K562 (cell line): ENCODE data around the gene TSPAN16. TPM values are rescaled to one million over a fixed set of nuclear protein-coding genes. Genes with fewer than 3 reads are reported as not detected.
A peak's percentile ranks its signal among the peaks of the same experiment; 100 is the strongest.

Experiments
- CEBPG ChIP-seq, 3 experiments: fragments of 200-800 bp in 1 of 3; sonication (Bioruptor generic) in 1 of 3; sonication (generic) in 1 of 3; formaldehyde crosslinking in 1 of 3; IDR thresholded peaks in 2 of 3; conservative IDR thresholded peaks in 1 of 3; 2 replicates each; pipeline versions ENCODE4 v1.6.1 to v1.8.0; 2016 to 2022; ENCODE audit warnings: missing compliant biosample characterization in 2 of 3, missing genetic modification characterization in 2 of 3, mild to moderate bottlenecking in 1 of 3, missing genetic modification reagents in 1 of 3
- HDAC2 ChIP-seq: fragments of 450-650 bp; IDR thresholded peaks from 2 replicates; pipeline ENCODE4 v1.6.1; 2016; ENCODE audit warnings: mild to moderate bottlenecking
- HDGF ChIP-seq: fragments of 450-650 bp; IDR thresholded peaks from 2 replicates; pipeline ENCODE4 v1.6.1; 2016
- HNRNPL ChIP-seq: fragments of 200-400 bp; formaldehyde crosslinking; IDR thresholded peaks from 2 replicates; pipeline ENCODE4 v1.6.1; 2017; ENCODE audit warnings: low read depth, mild to moderate bottlenecking, low read length
- KDM1A ChIP-seq, 2 experiments: fragments of 450-650 bp; IDR thresholded peaks; 2 replicates each; pipeline ENCODE4 v1.6.1; 2016; ENCODE audit warnings: mild to moderate bottlenecking in 2 of 2
- MCM3 ChIP-seq: fragments of 450-650 bp; IDR thresholded peaks from 2 replicates; pipeline ENCODE4 v1.6.1; 2016
- NRF1 ChIP-seq, 2 experiments: fragments of 450-650 bp; IDR thresholded peaks in 1 of 2; conservative IDR thresholded peaks in 1 of 2; 2 replicates each; pipeline ENCODE4 v1.6.1; 2014; ENCODE audit warnings: mild to moderate bottlenecking in 2 of 2
- PHF20 ChIP-seq: fragments of 450-650 bp; IDR thresholded peaks from 2 replicates; pipeline ENCODE4 v1.6.1; 2018; ENCODE audit not compliant: partially characterized antibody
- PTBP1 ChIP-seq: fragments of 200-400 bp; formaldehyde crosslinking; IDR thresholded peaks from 2 replicates; pipeline ENCODE4 v1.6.1; 2017; ENCODE audit warnings: low read depth, low read length
- RBM39 ChIP-seq: fragments of 200-400 bp; formaldehyde crosslinking; optimal IDR thresholded peaks from 2 replicates; pipeline ENCODE3; 2018; ENCODE audit warnings: low read depth, low read length
- RFX5 ChIP-seq: IDR thresholded peaks from 2 replicates; pipeline ENCODE4 v1.6.1; 2011; ENCODE audit warnings: low read depth, mild to moderate bottlenecking, improper control_type of control experiment, low read length
- SMARCE1 ChIP-seq: fragments of 450-650 bp; IDR thresholded peaks from 2 replicates; pipeline ENCODE4 v1.7.1; 2016; ENCODE audit warnings: mild to moderate bottlenecking
- TOE1 ChIP-seq, 2 experiments: fragments of 450-650 bp in 1 of 2; sonication (generic) in 1 of 2; formaldehyde crosslinking in 1 of 2; IDR thresholded peaks; 2 replicates each; pipeline versions ENCODE4 v1.7.1 to v1.8.0; 2016 to 2022; ENCODE audit warnings: borderline replicate concordance in 2 of 2, mild to moderate bottlenecking in 2 of 2, antibody characterized with exemption in 1 of 2, inconsistent platforms in 1 of 2, low read depth in 1 of 2, missing genetic modification reagents in 1 of 2, moderate library complexity in 1 of 2
- polyA plus RNA-seq, 8 experiments: library from polyadenylated mRNA; depleted of rRNA in 4 of 8; stranded (reverse) in 5 of 8; unstranded in 3 of 8; fragments of >200 nt; fragmentation: Nextera tagmentation in 2 of 8; fragmentation: Illumina TruSeq in 1 of 8; extraction: Ambion mirVana in 2 of 8; extraction: Trizol in 1 of 8; gene quantifications; 2 replicates each; pipeline versions ENCODE4 v1.2.1 to v1.2.3, GENCODE V29; 2011 to 2014; ENCODE audit warnings: inconsistent platforms in 1 of 8, missing spikeins in 1 of 8
- total RNA-seq, 7 experiments: library from RNA; depleted of rRNA in 6 of 7; stranded (reverse); fragments of >200 nt in 6 of 7; fragmentation: Illumina TruSeq in 2 of 7; extraction: Trizol in 2 of 7; gene quantifications; 2 replicates each; pipeline versions ENCODE4 v1.2.1 to v1.2.3, GENCODE V29; 2011 to 2021; ENCODE audit warnings: low replicate concordance in 1 of 7
- TF ChIP-seq, protein P1 (sequence below), 2 experiments: fragments of 450-650 bp in 1 of 2; sonication (generic) in 1 of 2; formaldehyde crosslinking in 1 of 2; IDR thresholded peaks; 2 replicates each; pipeline versions ENCODE4 v1.7.1 to v1.9.0; 2016 to 2022; ENCODE audit warnings: inconsistent platforms in 1 of 2, mild to moderate bottlenecking in 1 of 2, missing genetic modification reagents in 1 of 2
- TF ChIP-seq, protein P2 (sequence below): fragments of 450-650 bp; IDR thresholded peaks from 2 replicates; pipeline ENCODE4 v1.6.1; 2016; ENCODE audit warnings: missing biosample characterization, missing genetic modification characterization

The TSPAN16 gene
- total and polyA plus RNA-seq, 9 of the 15 experiments (the other 6 are each of a cell fraction or from before 2014, with no cell fraction given) = not detected

DNA sequence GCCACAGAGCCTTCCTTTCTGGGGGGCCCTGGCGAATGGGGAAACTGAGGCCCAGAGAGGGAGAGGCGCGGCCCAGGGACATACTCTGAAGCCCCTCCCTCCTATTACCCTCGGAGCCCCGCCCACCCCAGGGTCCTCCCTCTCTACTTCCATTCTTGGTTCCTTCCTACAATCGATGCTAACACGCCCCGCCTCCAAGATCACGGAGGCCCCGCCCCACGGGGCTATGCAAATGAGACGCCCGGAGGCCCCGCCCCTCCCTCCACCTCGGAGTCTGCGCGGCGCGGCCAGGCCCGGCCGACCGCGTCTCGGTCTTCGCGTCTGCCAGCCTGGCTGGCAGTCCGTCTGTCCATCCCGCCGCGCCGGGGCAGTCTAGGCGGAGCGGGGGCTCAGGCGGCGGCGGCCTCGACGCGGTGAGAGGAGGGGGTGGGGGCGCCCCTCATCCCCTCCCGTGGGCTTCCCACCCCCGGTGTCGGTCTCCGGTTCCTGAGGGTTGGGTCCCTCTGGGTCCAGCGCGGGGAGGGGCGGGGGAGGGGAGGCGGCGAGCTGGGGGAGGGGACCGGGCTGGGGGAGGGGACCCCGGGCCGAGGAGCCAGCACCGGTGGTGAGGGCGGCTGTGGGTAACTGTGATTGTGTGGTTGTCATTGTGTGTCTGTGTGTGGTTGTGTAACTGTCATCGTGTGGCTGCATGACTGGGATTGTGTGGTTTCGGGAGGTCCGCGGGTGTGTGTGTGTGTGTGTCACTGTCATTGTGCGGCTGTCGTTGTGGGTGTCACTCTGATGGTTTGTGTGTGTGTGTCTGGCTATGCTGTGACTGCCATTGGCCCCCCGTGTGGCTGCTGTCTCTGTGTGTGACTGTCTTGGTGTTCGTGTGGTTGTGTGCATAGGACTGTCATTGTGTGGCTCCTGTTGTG is 59.5 kb downstream of the TSPAN16 start, which contains the start of gene PLPPR2 (continued):
- TF ChIP-seq, protein P1, sequence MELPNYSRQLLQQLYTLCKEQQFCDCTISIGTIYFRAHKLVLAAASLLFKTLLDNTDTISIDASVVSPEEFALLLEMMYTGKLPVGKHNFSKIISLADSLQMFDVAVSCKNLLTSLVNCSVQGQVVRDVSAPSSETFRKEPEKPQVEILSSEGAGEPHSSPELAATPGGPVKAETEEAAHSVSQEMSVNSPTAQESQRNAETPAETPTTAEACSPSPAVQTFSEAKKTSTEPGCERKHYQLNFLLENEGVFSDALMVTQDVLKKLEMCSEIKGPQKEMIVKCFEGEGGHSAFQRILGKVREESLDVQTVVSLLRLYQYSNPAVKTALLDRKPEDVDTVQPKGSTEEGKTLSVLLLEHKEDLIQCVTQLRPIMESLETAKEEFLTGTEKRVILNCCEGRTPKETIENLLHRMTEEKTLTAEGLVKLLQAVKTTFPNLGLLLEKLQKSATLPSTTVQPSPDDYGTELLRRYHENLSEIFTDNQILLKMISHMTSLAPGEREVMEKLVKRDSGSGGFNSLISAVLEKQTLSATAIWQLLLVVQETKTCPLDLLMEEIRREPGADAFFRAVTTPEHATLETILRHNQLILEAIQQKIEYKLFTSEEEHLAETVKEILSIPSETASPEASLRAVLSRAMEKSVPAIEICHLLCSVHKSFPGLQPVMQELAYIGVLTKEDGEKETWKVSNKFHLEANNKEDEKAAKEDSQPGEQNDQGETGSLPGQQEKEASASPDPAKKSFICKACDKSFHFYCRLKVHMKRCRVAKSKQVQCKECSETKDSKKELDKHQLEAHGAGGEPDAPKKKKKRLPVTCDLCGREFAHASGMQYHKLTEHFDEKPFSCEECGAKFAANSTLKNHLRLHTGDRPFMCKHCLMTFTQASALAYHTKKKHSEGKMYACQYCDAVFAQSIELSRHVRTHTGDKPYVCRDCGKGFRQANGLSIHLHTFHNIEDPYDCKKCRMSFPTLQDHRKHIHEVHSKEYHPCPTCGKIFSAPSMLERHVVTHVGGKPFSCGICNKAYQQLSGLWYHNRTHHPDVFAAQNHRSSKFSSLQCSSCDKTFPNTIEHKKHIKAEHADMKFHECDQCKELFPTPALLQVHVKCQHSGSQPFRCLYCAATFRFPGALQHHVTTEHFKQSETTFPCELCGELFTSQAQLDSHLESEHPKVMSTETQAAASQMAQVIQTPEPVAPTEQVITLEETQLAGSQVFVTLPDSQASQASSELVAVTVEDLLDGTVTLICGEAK (IDR thresholded peaks at IDR 0.05) = peak; percentile 60
- TF ChIP-seq, protein P1 (CRISPR knock-in tag; IDR thresholded peaks at IDR 0.05) = no peak
- TF ChIP-seq RBM39 = no peak
- TF ChIP-seq HDAC2 = peak; percentile 49; the same call in 1 of the 2 replicates
- TF ChIP-seq, protein P2, sequence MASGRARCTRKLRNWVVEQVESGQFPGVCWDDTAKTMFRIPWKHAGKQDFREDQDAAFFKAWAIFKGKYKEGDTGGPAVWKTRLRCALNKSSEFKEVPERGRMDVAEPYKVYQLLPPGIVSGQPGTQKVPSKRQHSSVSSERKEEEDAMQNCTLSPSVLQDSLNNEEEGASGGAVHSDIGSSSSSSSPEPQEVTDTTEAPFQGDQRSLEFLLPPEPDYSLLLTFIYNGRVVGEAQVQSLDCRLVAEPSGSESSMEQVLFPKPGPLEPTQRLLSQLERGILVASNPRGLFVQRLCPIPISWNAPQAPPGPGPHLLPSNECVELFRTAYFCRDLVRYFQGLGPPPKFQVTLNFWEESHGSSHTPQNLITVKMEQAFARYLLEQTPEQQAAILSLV = no peak
- no peak for TF ChIP-seq HNRNPL
- TF ChIP-seq TOE1 (IDR thresholded peaks at IDR 0.05; ENCODE audit: borderline replicate concordance) = peak; percentile 67; the same call in 1 of the 2 replicates
- TF ChIP-seq TOE1 (CRISPR knock-in tag; IDR thresholded peaks at IDR 0.05; ENCODE audit: borderline replicate concordance, low read depth) = no peak
- TF ChIP-seq KDM1A (IDR thresholded peaks at IDR 0.05) = peak in 1 of 2 experiments; percentile 75; a peak in 2 of 4 replicates
- TF ChIP-seq PTBP1 = no peak
- TF ChIP-seq RFX5 = no peak
- TF ChIP-seq PHF20 = peak; percentile 70
- TF ChIP-seq MCM3 = no peak
- TF ChIP-seq HDGF = peak; percentile 98
- 0 out of 2 replicates have a peak, but pooled peaks have one; percentile 35 for TF ChIP-seq SMARCE1
- TF ChIP-seq NRF1 (conservative IDR thresholded peaks at IDR 0.05 in 1 of 2, IDR thresholded peaks at IDR 0.05 in 1 of 2) = peak; percentile 92 to 93
- no peak for TF ChIP-seq CEBPG (CRISPR knock-in tag; IDR thresholded peaks at IDR 0.05)
- no peak for TF ChIP-seq CEBPG (tag; conservative IDR thresholded peaks at IDR 0.05 in 1 of 2, IDR thresholded peaks at IDR 0.05 in 1 of 2)
